Upper lobe of left lung (tissue), 4 donors: ENCODE measurements around the gene DBNDD2.

Source experiments
- EP300 ChIP-seq, 4 donors: sonication (generic); formaldehyde crosslinking; IDR thresholded peaks; one replicate each; pipeline ENCODE4 v1.5.1; 2017; ENCODE audit warnings: antibody characterized with exemption in 4 of 4, control low read depth in 2 of 4
- POLR2A ChIP-seq, 4 donors: fragments of 450-650 bp; IDR thresholded peaks; one replicate each; pipeline ENCODE4 v1.5.1; 2016 to 2017; ENCODE audit warnings: antibody characterized with exemption in 4 of 4, mild to moderate bottlenecking in 2 of 4
- POLR2AphosphoS5 ChIP-seq, 2 donors: sonication (generic); formaldehyde crosslinking; IDR thresholded peaks; one replicate each; pipeline ENCODE4 v1.5.1; 2017; ENCODE audit warnings: antibody characterized with exemption in 2 of 2
- TF ChIP-seq, protein P1 (sequence below), 6 experiments: fragments of 450-650 bp in 4 of 6; fragments of 200-600 bp in 2 of 6; sonication (generic) in 2 of 6; IDR thresholded peaks; one replicate each; pipeline ENCODE4 v1.5.1; 2016 to 2019; ENCODE audit warnings: antibody characterized with exemption in 6 of 6

DNA sequence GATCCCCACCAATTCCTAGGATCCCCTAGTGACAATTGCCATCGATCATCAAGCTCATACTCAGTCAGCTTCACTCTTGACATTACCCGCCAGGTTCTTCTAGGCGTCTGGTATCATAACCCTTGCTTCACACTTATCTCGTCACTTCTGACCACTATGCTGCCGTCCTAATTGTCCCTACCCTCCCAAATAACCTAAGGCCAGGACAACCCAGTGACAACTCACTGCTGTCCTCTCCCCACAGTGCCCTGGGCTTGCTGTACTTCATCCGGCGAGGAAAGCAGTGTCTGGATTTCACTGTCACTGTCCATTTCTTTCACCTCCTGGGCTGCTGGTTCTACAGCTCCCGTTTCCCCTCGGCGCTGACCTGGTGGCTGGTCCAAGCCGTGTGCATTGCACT is 41.5 kb upstream of the DBNDD2 start:
- TF ChIP-seq, protein P1, sequence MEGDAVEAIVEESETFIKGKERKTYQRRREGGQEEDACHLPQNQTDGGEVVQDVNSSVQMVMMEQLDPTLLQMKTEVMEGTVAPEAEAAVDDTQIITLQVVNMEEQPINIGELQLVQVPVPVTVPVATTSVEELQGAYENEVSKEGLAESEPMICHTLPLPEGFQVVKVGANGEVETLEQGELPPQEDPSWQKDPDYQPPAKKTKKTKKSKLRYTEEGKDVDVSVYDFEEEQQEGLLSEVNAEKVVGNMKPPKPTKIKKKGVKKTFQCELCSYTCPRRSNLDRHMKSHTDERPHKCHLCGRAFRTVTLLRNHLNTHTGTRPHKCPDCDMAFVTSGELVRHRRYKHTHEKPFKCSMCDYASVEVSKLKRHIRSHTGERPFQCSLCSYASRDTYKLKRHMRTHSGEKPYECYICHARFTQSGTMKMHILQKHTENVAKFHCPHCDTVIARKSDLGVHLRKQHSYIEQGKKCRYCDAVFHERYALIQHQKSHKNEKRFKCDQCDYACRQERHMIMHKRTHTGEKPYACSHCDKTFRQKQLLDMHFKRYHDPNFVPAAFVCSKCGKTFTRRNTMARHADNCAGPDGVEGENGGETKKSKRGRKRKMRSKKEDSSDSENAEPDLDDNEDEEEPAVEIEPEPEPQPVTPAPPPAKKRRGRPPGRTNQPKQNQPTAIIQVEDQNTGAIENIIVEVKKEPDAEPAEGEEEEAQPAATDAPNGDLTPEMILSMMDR (IDR thresholded peaks at IDR 0.05): no peak
- no peak for TF ChIP-seq POLR2A (IDR thresholded peaks at IDR 0.05)
- TF ChIP-seq POLR2AphosphoS5 (IDR thresholded peaks at IDR 0.05): no peak
- no peak for TF ChIP-seq EP300 (IDR thresholded peaks at IDR 0.05)
